ENCODE measurements around the gene YKT6. TPM values are rescaled to one million over a fixed set of nuclear protein-coding genes. Genes with fewer than 3 reads are reported as not detected.

Gene YKT6
- polyA plus RNA-seq, 3 donors from 2014 or later: 39.1 to 64.9 (median 56.9) TPM

DNA sequence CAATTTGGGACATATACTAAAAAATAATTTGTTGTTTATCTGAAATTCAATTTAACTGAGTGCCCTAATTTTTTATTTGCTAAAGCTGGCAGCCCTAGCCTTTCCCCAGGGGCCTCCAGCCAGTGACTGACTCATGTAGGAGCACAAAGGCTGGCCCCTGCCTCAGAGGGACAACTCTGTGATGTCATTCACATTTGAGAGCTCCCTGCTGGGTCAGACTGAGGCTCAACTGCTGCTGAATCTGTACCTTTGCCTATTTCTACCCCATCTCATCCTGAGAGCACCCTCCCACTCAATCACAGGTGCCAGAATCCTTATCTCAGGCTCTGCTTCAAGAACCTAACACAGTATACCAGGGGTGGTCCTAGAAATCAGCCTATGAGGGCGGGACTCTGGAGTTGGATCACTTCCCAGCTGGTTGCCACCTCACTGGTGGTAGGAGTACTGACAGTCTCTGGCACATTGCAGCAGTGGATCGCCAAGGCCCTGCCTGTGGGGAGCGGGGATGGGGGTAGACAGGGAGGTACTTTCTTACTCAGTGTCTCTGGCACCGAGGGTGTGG, 23.1 kb upstream of the YKT6 start:
- no peaks in the 10 kb centered on the region for H3K4me1 Mint-ChIP-seq
- no peak overlapping the region for H3K4me3 Mint-ChIP-seq
- H3K9me3 Mint-ChIP-seq: peaks cover 0 to 3% (median 0%) of the 10 kb centered on the region in 6 donors
- peaks cover 0 to 12% (median 7%) of the 10 kb centered on the region in 3 donors for H3K27me3 Mint-ChIP-seq (ENCODE audit: low read depth in 3 of 3)
- no peak for DNase-seq
- H3K27ac Mint-ChIP-seq: no peak overlapping the region
- no peaks in the 10 kb centered on the region for H3K36me3 Mint-ChIP-seq

DNA sequence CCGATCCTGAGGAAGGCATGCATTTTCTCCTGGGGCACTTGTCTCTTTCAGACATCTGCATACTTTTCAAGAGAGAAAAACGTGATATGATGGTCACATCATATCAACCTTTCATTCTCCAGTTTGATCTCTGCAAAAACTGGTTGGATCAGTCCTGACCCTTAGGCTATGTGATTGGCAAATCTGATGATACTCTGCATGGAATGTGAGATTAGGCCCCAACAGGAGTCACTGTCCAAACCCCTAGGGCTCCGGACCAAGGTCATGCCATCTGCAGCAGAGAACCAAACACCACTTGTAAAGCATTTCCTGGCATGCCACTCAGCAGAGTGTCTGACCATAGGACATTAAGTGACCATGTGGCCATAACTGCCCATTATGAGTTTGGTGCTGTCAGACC, 20.1 kb upstream of the YKT6 start:
- Mint-ChIP-seq H3K36me3 (no peaks in the 10 kb centered on the region), H3K4me1 (no peaks in the 10 kb centered on the region), H3K27me3 (ENCODE audit: low read depth in 3 of 3) (peaks cover 1 to 9% (median 7%) of the 10 kb centered on the region in 3 donors), H3K4me3 (no peak overlapping the region), H3K27ac (no peak overlapping the region), H3K9me3 (peaks cover 0 to 3% (median 0%) of the 10 kb centered on the region in 6 donors)
- no peak for DNase-seq

DNA sequence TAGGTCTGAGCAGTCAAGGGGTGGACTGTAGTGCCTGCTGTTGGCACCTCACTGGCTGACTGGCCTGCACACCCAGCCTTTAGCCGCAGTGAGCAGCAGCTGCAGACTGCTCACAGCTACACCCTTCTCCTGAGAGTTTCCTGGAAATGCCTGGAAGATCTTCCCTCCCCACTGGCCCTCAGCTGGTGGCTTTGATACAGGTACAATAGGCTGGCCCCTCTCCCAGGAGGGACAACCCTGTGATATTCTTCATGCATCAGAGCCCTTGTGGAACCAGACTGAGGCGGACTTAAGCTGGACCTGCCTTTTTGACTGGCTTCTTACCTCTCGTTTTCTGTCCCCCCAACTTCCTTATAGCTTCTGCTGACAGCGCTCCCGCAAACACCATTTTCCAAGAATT, 18.0 kb upstream of the YKT6 start:
- Mint-ChIP-seq H3K4me1 (no peaks in the 10 kb centered on the region), H3K4me3 (no peak overlapping the region), H3K27ac (no peak overlapping the region), H3K27me3 (ENCODE audit: low read depth in 3 of 3) (peaks cover 0 to 9% (median 3%) of the 10 kb centered on the region in 3 donors), H3K36me3 (no peaks in the 10 kb centered on the region), H3K9me3 (peaks cover 0 to 3% (median 0%) of the 10 kb centered on the region in 6 donors)
- DNase-seq: no peak

DNA sequence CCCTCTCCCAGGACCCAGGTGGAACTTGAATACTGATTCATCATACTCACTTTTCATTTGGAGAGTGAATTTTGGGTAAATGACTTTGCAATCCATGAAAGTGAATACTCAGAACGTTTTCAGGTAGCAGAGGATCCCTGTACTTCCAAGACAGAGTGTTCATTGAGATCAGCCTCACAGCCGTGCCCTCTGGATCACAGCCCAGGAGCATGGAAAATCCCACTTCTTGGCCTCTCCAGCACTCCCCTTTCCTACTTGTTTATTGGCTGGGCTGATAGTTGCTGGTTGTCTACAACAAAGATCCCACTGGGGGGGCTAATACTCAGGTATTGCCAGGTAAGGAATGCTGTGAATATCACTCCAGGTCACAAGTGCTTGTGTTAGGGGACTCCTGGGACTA, 17.4 kb upstream of the YKT6 start:
- H3K27me3 Mint-ChIP-seq (ENCODE audit: low read depth in 3 of 3): peaks cover 0 to 7% (median 3%) of the 10 kb centered on the region in 3 donors
- H3K4me1 Mint-ChIP-seq: no peaks in the 10 kb centered on the region
- DNase-seq: no peak
- peaks cover 0 to 3% (median 0%) of the 10 kb centered on the region in 6 donors for H3K9me3 Mint-ChIP-seq
- no peak overlapping the region for H3K27ac Mint-ChIP-seq
- H3K36me3 Mint-ChIP-seq: no peaks in the 10 kb centered on the region
- H3K4me3 Mint-ChIP-seq: no peak overlapping the region

DNA sequence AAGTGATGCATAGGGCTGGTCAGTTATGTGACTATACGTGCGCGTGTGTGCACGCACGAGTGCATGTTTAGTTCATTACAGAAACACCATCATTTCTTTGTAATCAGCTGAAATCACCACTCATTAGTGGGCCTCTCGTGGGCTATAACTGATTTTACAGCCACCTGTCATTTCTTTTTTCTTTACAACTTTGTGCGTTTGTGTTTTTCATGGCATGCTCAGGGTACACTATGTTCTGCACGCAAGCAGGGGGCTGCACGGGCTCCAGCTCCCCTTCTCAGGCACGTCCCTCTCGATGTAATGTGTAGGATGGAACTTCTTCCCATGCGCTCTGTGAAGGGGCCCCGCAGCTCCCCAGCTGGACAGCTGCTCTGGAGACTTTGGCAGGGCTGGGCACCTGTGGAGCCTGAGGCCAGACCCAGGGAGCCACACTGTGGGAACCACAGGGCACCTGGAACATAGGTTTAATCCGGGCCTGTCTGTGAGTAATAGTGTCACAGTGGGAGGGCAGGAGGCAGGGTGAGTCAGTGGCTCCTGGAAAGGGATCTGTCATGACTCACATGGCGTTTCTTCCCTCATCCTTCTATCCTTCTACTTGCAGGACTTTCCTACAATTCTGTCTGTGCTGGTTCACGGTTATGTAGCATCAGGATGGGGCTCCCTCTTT, 16.4 kb upstream of the YKT6 start:
- peaks cover 0 to 3% (median 0%) of the 10 kb centered on the region in 6 donors for H3K9me3 Mint-ChIP-seq
- H3K27me3 Mint-ChIP-seq (ENCODE audit: low read depth in 3 of 3): peaks cover 0 to 7% (median 3%) of the 10 kb centered on the region in 3 donors
- no peaks in the 10 kb centered on the region for H3K36me3 Mint-ChIP-seq
- H3K27ac Mint-ChIP-seq: no peak overlapping the region
- DNase-seq: no peak
- H3K4me1 Mint-ChIP-seq: no peaks in the 10 kb centered on the region
- H3K4me3 Mint-ChIP-seq: no peak overlapping the region

DNA sequence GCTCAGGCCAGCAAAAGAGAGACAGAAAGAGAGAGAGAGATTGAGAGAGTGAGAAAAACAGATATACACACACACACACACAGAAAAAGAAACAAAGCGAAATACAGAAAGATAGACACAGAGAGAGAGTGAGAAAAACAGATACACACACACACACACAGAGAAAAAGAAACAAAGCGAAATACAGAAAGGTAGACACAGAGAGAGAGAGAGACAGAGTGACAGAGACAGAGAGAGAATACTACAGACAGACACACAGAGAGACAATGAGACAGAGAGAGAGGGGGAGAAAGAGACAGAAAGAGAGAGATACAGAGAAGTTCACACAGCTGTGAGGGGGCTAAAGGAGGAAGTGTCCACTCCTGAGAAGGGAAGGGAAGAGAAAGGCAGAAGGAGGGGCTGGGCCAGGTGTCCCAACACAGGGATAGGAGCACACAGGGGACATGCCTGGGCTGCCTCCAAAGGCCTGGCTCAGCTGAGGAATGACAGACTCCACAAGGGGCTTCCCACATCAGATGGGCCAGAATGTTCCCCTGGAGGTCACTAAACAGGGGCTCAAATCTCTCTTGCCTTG, 15.8 kb upstream of the YKT6 start:
- DNase-seq: no peak
- H3K27me3 Mint-ChIP-seq (ENCODE audit: low read depth in 3 of 3): peaks cover 0 to 7% (median 3%) of the 10 kb centered on the region in 3 donors
- H3K4me1 Mint-ChIP-seq: no peaks in the 10 kb centered on the region
- H3K9me3 Mint-ChIP-seq: peaks cover 0 to 3% (median 0%) of the 10 kb centered on the region in 6 donors
- H3K36me3 Mint-ChIP-seq: no peaks in the 10 kb centered on the region
- H3K27ac Mint-ChIP-seq: no peak overlapping the region
- no peak overlapping the region for H3K4me3 Mint-ChIP-seq

DNA sequence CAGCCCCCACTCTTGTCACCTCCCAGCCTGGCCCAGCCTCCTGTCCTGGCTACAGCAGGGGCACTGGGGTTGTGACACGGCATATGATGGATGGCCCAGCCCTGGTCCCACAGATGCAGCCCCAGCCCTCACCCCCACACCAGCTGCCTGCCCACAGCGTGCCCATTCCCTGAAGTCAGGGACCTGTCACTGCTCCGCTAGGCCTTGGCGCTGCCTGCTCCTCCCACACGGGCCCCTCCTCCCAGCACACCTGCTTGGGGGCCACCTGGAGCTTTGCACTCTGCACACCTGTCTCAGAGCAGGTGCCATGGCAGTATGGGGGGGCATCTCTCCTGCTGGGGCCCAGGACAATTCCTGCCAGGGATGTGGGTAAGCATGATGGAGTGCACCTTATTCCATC, 15.0 kb upstream of the YKT6 start:
- Mint-ChIP-seq H3K36me3 (peaks cover 0 to 2% (median 0%) of the 10 kb centered on the region in 3 donors), H3K27ac (no peak overlapping the region), H3K4me3 (no peak overlapping the region), H3K27me3 (ENCODE audit: low read depth in 3 of 3) (peaks cover 0 to 13% (median 5%) of the 10 kb centered on the region in 3 donors), H3K9me3 (peaks cover 0 to 3% (median 0%) of the 10 kb centered on the region in 6 donors), H3K4me1 (no peaks in the 10 kb centered on the region)
- DNase-seq: no peak

DNA sequence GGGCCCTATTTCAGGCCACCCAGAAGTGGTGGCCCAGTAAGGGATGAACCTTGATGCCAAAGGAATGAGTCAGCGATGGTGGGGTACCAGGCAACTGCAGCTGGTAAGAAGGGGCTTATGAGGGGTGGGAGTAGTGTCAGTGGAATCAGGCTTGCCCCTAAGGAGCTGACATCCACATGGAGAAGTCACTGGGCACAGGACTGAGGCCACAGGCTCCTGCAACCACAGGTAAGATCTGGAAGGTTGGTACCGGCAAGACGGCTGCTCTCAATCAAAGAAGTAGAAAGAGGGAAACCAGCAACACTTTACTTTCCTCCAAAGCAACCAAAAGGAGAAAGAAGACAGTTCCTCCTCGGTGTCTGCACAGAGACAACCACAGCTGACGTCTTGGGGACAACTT, 14.0 kb upstream of the YKT6 start:
- peaks cover 0 to 2% (median 0%) of the 10 kb centered on the region in 6 donors for H3K9me3 Mint-ChIP-seq
- peaks cover 0 to 13% (median 5%) of the 10 kb centered on the region in 3 donors for H3K27me3 Mint-ChIP-seq (ENCODE audit: low read depth in 3 of 3)
- H3K27ac Mint-ChIP-seq: no peak overlapping the region
- no peak for DNase-seq
- H3K36me3 Mint-ChIP-seq: peaks cover 0 to 3% (median 0%) of the 10 kb centered on the region in 3 donors
- H3K4me1 Mint-ChIP-seq: no peaks in the 10 kb centered on the region
- H3K4me3 Mint-ChIP-seq: no peak overlapping the region

DNA sequence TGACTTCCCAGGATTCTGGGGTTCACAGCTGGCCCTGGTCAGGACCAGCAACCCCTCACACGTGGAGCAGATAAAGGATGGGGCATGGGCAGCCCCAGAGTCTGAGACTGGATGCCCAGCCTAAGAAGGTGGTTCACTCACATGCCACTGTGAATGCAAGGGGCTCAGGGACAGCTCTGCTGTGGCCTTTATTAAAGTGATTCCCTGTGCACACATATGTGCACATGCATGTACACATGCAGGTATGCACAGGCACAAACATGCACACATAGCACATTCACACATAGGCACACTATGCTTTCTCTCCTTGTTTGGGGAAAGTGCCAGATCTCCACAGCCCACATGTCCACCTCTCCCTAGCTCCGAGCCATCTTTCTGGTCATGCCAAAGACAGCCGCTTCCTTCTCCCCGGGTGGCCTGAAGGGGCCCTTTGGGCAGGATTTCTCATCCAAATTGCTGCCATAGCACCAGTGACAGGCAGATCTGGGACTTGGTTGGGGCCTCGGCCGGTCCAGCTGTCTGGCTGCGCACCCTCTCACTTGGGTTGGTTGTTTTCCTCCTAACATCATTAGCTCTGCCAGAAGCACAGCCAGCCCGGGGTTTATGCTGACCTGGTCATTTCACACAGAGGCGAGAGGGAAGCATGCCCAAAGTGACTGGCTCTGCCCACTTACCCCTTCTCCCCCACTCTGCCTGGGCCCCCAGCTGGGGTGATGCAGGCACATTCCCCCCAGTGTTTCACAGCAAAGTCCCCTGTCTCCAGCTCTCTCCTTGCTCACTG, 13.0 kb upstream of the YKT6 start:
- H3K36me3 Mint-ChIP-seq: peaks cover 0 to 3% (median 0%) of the 10 kb centered on the region in 3 donors
- DNase-seq: no peak
- H3K9me3 Mint-ChIP-seq: no peaks in the 10 kb centered on the region
- no peaks in the 10 kb centered on the region for H3K4me1 Mint-ChIP-seq
- H3K27ac Mint-ChIP-seq: no peak overlapping the region
- H3K27me3 Mint-ChIP-seq (ENCODE audit: low read depth in 3 of 3): peaks cover 0 to 12% (median 5%) of the 10 kb centered on the region in 3 donors
- no peak overlapping the region for H3K4me3 Mint-ChIP-seq

DNA sequence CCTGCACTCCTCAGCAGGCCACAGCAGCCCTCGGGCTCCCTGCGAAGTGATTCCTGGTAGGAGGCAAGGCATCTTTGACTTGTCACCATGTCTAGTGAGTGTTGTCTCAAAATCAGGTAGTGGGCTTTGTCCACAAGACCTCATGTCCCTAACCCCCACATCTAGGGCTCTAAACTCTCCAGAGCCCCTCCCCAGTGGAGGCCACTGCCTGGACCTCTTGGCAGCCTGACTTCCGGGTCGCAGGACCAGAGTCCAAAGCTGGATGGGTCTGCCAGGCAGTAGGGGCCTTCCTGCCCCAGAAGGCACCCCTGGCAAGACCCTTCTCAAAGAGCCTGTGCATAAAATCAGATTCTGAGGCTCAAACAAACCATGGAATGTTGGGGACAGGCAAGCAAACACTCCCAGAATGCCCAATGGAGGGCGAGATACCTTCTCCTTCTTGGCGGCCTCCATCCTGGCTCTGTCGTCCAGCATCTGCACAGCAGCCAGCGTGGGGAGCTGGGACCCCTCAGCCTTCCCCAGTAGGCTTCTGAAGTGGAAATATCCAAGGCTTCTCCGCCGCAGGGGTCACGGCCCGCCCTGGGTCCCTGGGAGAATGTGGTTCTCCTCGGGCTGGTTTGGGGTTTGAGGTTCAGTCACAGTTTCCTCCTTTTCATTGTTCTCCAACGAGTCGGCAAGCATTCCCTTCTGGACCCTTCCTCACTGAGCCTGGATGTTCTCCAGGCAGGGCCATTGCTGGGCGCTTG, 12.1 kb upstream of the YKT6 start:
- DNase-seq: no peak
- H3K27me3 Mint-ChIP-seq (ENCODE audit: low read depth in 3 of 3): peaks cover 0 to 12% (median 5%) of the 10 kb centered on the region in 3 donors
- peaks cover 0 to 3% (median 0%) of the 10 kb centered on the region in 3 donors for H3K36me3 Mint-ChIP-seq
- H3K4me3 Mint-ChIP-seq: no peak overlapping the region
- no peak overlapping the region for H3K27ac Mint-ChIP-seq
- H3K4me1 Mint-ChIP-seq: no peaks in the 10 kb centered on the region
- no peaks in the 10 kb centered on the region for H3K9me3 Mint-ChIP-seq

DNA sequence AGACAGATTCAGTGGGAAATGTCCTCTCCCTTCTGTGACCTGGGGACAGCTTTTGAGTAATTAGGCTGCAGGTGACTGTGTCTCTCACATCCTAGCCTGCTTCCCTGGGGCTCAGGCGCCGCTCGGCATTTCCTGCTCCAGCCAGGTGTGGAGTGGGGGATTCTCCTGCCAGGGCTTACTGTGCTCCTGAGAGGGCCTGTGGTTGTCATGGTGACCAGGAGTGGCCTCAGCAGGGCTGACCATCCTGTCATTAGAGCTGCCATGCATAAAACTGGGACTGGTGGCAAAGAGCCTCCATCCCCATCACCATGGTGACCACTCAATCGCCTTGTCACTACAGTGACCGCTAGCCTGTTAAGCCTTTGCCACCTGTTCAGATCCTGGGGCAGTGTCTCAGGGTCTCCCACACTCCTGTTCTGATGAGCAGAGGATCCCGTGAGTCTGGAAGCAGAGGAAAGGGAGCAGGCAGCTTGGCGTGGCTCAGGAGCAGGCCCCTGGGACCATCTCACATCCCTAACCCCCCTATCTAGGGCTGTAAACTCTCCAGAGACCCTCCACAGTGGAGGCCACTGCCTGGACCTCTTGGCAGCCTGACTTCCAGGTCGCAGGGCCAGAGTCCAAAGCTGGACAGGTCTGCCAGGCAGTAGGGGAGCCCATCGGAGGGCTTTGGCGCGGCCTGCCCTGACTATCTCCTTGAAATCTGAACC, 11.3 kb upstream of the YKT6 start, which contains the start of gene GCK:
Gene GCK (minus strand): TSS at position 154 of the 707 bp plus-strand sequence. CDS start 486 bp downstream, outside the sequence.
- no peaks in the 10 kb centered on the region for H3K4me1 Mint-ChIP-seq
- H3K9me3 Mint-ChIP-seq: no peaks in the 10 kb centered on the region
- no peak within 1 kb of the TSS for H3K27ac Mint-ChIP-seq
- no peak for DNase-seq
- no peak within 1 kb of the TSS for H3K4me3 Mint-ChIP-seq
- H3K27me3 Mint-ChIP-seq (ENCODE audit: low read depth in 3 of 3): peaks cover 0 to 12% (median 7%) of the 10 kb centered on the region in 3 donors
- peaks cover 0 to 3% (median 0%) of the 10 kb centered on the region in 3 donors for H3K36me3 Mint-ChIP-seq

DNA sequence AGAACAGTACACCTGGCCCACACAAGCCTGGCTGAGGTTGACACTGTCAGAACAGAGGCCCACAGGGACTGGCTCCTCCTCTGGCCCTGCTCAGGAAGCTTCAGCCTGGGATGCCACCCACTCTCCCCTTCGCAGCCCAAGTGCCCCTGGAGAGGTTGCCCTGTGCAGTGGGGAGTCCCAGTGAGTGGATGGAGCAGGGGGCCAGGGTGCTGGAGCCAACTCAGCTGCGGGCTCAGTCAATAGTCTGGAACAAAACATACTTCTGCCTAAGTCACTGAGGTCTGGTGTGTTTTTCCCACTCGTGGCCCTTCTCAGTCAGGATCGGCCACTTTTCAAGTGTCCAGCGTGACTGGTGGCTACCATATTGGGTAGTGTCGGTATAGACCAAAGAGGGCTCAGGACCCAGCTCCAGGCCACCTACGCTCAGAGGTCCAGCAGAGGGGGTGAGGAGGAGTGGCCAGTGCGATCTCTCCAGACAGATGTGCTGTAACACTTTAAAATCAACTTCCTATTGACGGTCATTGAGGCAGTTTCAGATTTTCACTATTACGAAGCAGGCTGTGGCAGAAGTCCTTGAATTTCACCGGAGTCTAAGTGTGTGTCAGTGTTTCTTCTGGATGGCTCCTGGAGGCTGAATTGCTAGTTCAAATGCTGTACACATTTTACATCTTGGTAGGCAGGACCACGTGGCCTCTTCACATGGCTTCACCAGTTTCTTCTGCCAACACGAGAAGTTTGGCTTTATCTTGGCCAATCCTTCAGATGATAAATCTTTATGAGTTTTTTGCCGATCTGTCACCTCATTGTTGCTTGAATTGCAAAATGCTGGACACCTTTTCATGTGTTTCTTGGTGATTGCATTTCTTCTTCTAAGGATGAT, 10.5 kb upstream of the YKT6 start:
- no peaks in the 10 kb centered on the region for H3K4me1 Mint-ChIP-seq
- no peak overlapping the region for H3K4me3 Mint-ChIP-seq
- H3K27ac Mint-ChIP-seq: no peak overlapping the region
- peaks cover 0 to 10% (median 7%) of the 10 kb centered on the region in 3 donors for H3K27me3 Mint-ChIP-seq (ENCODE audit: low read depth in 3 of 3)
- no peak for DNase-seq
- H3K9me3 Mint-ChIP-seq: no peaks in the 10 kb centered on the region
- H3K36me3 Mint-ChIP-seq: peaks cover 0 to 3% (median 0%) of the 10 kb centered on the region in 3 donors
